ENCODE measurements around the gene SIRT3.

DNA sequence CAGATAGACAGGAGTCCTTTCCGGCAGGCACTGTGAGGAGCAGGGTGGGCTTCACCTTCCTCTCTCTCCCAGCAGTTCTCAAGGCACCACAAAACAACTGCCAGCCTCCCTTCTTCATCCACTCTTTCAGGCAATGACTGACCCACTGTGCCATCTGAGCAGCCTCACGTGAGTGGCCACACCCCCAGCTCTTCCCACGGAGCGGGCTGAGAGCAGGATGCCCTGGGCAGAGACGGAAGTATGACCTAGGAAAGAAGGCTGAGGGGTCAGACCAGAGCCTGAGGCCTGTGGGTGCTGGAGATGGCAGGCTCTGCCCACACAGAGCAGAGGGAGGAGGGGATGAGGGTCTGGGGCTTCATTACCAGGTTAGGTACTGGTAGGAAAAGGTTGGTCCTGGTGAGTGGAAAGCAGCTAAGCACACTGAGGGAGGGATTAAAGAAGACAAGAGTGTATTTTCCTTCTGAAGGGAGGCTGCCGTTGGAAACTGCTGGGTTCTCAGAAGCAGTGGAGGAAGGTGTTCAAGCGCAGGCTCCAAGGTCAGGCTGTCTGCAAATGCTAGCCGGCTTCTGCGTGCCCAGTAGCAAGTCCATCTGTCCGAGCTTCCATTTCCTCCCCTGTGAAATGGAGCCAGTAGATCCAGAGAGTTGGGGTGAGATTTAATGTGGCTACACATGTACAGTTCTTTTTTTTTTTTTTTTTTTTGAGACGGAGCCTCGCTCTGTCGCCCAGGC lies 46.7 kb upstream of the SIRT3 start:
- TF ChIP-seq, protein P1, sequence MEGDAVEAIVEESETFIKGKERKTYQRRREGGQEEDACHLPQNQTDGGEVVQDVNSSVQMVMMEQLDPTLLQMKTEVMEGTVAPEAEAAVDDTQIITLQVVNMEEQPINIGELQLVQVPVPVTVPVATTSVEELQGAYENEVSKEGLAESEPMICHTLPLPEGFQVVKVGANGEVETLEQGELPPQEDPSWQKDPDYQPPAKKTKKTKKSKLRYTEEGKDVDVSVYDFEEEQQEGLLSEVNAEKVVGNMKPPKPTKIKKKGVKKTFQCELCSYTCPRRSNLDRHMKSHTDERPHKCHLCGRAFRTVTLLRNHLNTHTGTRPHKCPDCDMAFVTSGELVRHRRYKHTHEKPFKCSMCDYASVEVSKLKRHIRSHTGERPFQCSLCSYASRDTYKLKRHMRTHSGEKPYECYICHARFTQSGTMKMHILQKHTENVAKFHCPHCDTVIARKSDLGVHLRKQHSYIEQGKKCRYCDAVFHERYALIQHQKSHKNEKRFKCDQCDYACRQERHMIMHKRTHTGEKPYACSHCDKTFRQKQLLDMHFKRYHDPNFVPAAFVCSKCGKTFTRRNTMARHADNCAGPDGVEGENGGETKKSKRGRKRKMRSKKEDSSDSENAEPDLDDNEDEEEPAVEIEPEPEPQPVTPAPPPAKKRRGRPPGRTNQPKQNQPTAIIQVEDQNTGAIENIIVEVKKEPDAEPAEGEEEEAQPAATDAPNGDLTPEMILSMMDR (conservative IDR thresholded peaks at IDR 0.05 in 1 of 2, IDR thresholded peaks at IDR 0.05 in 1 of 2; ENCODE audit: low read depth in 1 of 2, low read length in 2 of 2) = no peak
- no peak for TF ChIP-seq EZH2 (IDR thresholded peaks at IDR 0.05; ENCODE audit: low read length, missing control alignments)
